ENCODE measurements around the gene UST. TPM values are rescaled to one million over a fixed set of nuclear protein-coding genes. Genes with fewer than 3 reads are reported as not detected.
A peak's percentile ranks its signal among the peaks of the same experiment; 100 is the strongest.

Gene UST
- total RNA-seq, 1 experiment from 2014 or later, result 3.9 TPM

DNA sequence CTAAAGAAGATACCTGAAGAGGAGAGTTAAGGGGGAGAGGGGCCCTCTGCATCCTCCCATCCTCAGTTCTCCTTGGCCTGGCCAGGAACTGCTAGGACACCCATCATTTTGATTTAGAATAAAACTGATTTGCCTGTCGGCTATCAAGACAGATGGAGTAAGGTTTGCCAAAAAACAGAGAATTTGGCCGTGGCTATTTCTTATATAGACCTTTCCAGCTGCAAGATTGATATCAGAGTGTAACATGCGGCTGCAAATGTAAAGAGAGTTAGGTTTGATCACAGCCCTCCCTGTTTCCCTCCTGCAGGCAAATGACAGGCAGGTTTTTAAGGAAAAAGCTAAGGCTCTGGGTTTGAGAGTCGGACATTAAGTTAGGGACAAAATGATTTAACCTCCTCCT is 344.1 kb downstream of the UST start:
- Histone ChIP-seq H3K4me1 (ENCODE audit: insufficient read depth, low read length) (peaks cover 19% of the 10 kb centered on the region), H3K79me2 (ENCODE audit: low read length) (no peaks in the 10 kb centered on the region), H3K27ac (ENCODE audit: low read length) (no peak overlapping the region), H4K20me1 (ENCODE audit: low read length) (no peaks in the 10 kb centered on the region), H3K9ac (ENCODE audit: low read length) (no peak overlapping the region), H3K9me2 (replicated peaks; ENCODE audit: low read length) (no peaks in the 10 kb centered on the region), H3K4me3 (ENCODE audit: low read length) (no peak overlapping the region), H3F3A (ENCODE audit: low read length, unreplicated experiment) (no peaks in the 10 kb centered on the region), H3K9me3 (ENCODE audit: low read length) (no peaks in the 10 kb centered on the region), H3K27me3 (ENCODE audit: low read length) (no peaks in the 10 kb centered on the region), H2AFZ (ENCODE audit: low read length) (no peak overlapping the region), H3K36me3 (ENCODE audit: low read depth, low read length) (no peaks in the 10 kb centered on the region), H3K4me2 (ENCODE audit: low read length) (no peak overlapping the region)
- CTCF ChIA-PET, result no interaction called here
- TF ChIP-seq EZH2 (IDR thresholded peaks at IDR 0.05; ENCODE audit: low read length, unreplicated experiment) (no peak), EZH2phosphoT487 (IDR thresholded peaks at IDR 0.05; ENCODE audit: borderline replicate concordance, low read length) (no peak)
- TF ChIP-seq, protein P1, sequence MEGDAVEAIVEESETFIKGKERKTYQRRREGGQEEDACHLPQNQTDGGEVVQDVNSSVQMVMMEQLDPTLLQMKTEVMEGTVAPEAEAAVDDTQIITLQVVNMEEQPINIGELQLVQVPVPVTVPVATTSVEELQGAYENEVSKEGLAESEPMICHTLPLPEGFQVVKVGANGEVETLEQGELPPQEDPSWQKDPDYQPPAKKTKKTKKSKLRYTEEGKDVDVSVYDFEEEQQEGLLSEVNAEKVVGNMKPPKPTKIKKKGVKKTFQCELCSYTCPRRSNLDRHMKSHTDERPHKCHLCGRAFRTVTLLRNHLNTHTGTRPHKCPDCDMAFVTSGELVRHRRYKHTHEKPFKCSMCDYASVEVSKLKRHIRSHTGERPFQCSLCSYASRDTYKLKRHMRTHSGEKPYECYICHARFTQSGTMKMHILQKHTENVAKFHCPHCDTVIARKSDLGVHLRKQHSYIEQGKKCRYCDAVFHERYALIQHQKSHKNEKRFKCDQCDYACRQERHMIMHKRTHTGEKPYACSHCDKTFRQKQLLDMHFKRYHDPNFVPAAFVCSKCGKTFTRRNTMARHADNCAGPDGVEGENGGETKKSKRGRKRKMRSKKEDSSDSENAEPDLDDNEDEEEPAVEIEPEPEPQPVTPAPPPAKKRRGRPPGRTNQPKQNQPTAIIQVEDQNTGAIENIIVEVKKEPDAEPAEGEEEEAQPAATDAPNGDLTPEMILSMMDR (conservative IDR thresholded peaks at IDR 0.05; ENCODE audit: low read depth, low read length), result no peak
- no TSS peak for BruUV-seq (replicated peaks)
- ATAC-seq (no peak), DNase-seq (no peak)
- POLR2A ChIA-PET (ENCODE audit: unreplicated experiment), result no interaction called here
- intact Hi-C loops (cut with micrococcal nuclease), result no loop called here

DNA sequence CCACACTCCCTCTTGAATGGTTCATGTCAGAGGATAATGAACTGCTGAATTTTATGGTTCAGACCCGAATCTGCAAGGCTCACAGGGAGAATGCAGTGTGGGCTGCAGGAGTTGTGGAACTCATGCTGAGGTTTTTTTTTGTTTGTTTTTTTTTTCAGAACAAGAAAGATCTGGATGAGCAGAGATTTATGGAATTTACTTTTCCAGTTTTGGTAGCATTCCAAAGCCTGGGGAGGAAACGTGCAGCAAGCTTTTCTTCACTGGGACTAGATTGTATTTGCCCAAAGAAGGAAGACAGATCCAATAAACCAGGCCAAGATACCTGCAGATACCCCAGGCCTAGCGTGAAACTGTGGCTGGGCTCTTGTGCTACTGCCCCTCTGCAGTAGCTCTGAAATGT is 346.8 kb downstream of the UST start:
- peak; percentile 50 for ATAC-seq
- Histone ChIP-seq H3K27ac (ENCODE audit: low read length) (0 out of 2 replicates have a peak overlapping the region, but pooled peaks have one; percentile 11), H3K4me2 (ENCODE audit: low read length) (peak overlapping the region; percentile 41), H3F3A (ENCODE audit: low read length, unreplicated experiment) (no peaks in the 10 kb centered on the region), H3K4me1 (ENCODE audit: insufficient read depth, low read length) (peaks cover 19% of the 10 kb centered on the region), H3K9ac (ENCODE audit: low read length) (no peak overlapping the region), H3K9me2 (replicated peaks; ENCODE audit: low read length) (no peaks in the 10 kb centered on the region), H3K9me3 (ENCODE audit: low read length) (peaks cover under 1% of the 10 kb centered on the region; the same call in 1 of the 2 replicates), H3K4me3 (ENCODE audit: low read length) (no peak overlapping the region), H3K79me2 (ENCODE audit: low read length) (no peaks in the 10 kb centered on the region), H3K36me3 (ENCODE audit: low read depth, low read length) (no peaks in the 10 kb centered on the region), H3K27me3 (ENCODE audit: low read length) (no peaks in the 10 kb centered on the region), H4K20me1 (ENCODE audit: low read length) (no peaks in the 10 kb centered on the region), H2AFZ (ENCODE audit: low read length) (peak overlapping the region; percentile 46; the same call in 1 of the 2 replicates)
- TF ChIP-seq, protein P1 (conservative IDR thresholded peaks at IDR 0.05; ENCODE audit: low read depth, low read length), result no peak
- TF ChIP-seq EZH2 (IDR thresholded peaks at IDR 0.05; ENCODE audit: low read length, unreplicated experiment), result no peak
- TF ChIP-seq EZH2phosphoT487 (IDR thresholded peaks at IDR 0.05; ENCODE audit: borderline replicate concordance, low read length), result no peak
- ChIA-PET CTCF (no interaction called here), POLR2A (ENCODE audit: unreplicated experiment) (interaction anchor here (0.6 kb wide), 1 partner anchor 322 kb away, joined by 5 read pairs; no protein-coding TSS in a partner anchor)
- intact Hi-C loops (cut with micrococcal nuclease), result loop anchor here (1.0 kb wide), 1 partner anchor 140 kb away; no protein-coding TSS in a partner anchor
- BruUV-seq (replicated peaks), result no TSS peak
- DNase-seq, result peak; percentile 59

DNA sequence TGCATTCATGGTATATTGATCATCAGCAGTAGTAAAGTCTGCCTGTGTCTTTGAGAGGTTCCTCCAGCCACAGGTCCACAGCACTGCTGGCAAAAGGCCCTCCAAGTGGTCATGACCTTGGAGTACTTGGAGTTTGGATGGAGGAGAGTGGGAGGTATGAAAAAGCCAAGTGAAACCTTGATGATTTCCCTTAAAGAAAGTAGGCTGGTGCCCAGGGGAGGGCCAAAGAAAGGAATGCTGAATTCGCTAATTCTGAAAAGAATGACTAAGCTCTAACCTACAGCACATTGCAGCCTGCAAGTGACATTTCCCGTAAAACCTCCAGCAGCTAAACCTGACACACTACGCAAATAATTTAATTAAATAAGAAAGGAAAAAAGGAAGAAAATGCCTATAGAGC is 347.3 kb downstream of the UST start:
- Histone ChIP-seq H3K9me2 (replicated peaks; ENCODE audit: low read length) (no peaks in the 10 kb centered on the region), H3K4me1 (ENCODE audit: insufficient read depth, low read length) (peaks cover 19% of the 10 kb centered on the region), H3K4me2 (ENCODE audit: low read length) (peak overlapping the region; percentile 41), H3K36me3 (ENCODE audit: low read depth, low read length) (no peaks in the 10 kb centered on the region; the same call in 1 of the 2 replicates), H4K20me1 (ENCODE audit: low read length) (no peaks in the 10 kb centered on the region), H3K9ac (ENCODE audit: low read length) (no peak overlapping the region), H3K9me3 (ENCODE audit: low read length) (peaks cover 5% of the 10 kb centered on the region; the same call in 1 of the 2 replicates), H3K4me3 (ENCODE audit: low read length) (no peak overlapping the region), H3K27me3 (ENCODE audit: low read length) (no peaks in the 10 kb centered on the region), H2AFZ (ENCODE audit: low read length) (0 out of 2 replicates have a peak overlapping the region, but pooled peaks have one; percentile 46), H3K27ac (ENCODE audit: low read length) (0 out of 2 replicates have a peak overlapping the region, but pooled peaks have one; percentile 11), H3F3A (ENCODE audit: low read length, unreplicated experiment) (no peaks in the 10 kb centered on the region), H3K79me2 (ENCODE audit: low read length) (no peaks in the 10 kb centered on the region)
- no TSS peak for BruUV-seq (replicated peaks)
- DNase-seq (peak; percentile 62), ATAC-seq (peak; percentile 92)
- CTCF ChIA-PET, result no interaction called here
- intact Hi-C loops (cut with micrococcal nuclease), result loop anchor here (1.0 kb wide), 1 partner anchor 139 kb away; no protein-coding TSS in a partner anchor
- POLR2A ChIA-PET (ENCODE audit: unreplicated experiment), result interaction anchor here (0.6 kb wide), 1 partner anchor 321 kb away, joined by 5 read pairs; no protein-coding TSS in a partner anchor
- TF ChIP-seq, protein P1 (conservative IDR thresholded peaks at IDR 0.05; ENCODE audit: low read depth, low read length), result no peak
- no peak for TF ChIP-seq EZH2 (IDR thresholded peaks at IDR 0.05; ENCODE audit: low read length, unreplicated experiment)
- no peak for TF ChIP-seq EZH2phosphoT487 (IDR thresholded peaks at IDR 0.05; ENCODE audit: borderline replicate concordance, low read length)
